NB4 (cell line): Measurements from ENCODE around the gene TNFRSF8.
"Not testable (repeated sequence)": the region's sequence is repeated elsewhere in the genome, so short reads cannot be mapped to it uniquely, and the experiment has no call there.

Experiments used
- DNase-seq: peaks from one replicate; pipeline ENCODE4 v3.0.0; 2010; ENCODE audit warnings: low read depth
- H3K4me3 ChIP-seq: one replicate; pipeline ENCODE4 v1.5.1; 2011; ENCODE audit warnings: mild to moderate bottlenecking, low read depth, low read length, moderate library complexity
- MAX ChIP-seq: IDR thresholded peaks from 2 replicates; pipeline ENCODE4 v1.6.1; 2011; ENCODE audit warnings: low read depth, low read length
- MYC ChIP-seq: IDR thresholded peaks from 2 replicates; pipeline ENCODE4 v1.6.1; 2011; ENCODE audit warnings: low read depth, low read length
- POLR2A ChIP-seq: IDR thresholded peaks from 2 replicates; pipeline ENCODE4 v1.6.1; 2011; ENCODE audit warnings: mild to moderate bottlenecking; ENCODE audit not compliant: insufficient read length; ENCODE audit errors: extremely low read depth
- TF ChIP-seq, protein P1 (sequence below): IDR thresholded peaks from one replicate; pipeline ENCODE4 v1.5.1; 2012; ENCODE audit warnings: low read depth, low read length

TNFRSF8 gene

DNA sequence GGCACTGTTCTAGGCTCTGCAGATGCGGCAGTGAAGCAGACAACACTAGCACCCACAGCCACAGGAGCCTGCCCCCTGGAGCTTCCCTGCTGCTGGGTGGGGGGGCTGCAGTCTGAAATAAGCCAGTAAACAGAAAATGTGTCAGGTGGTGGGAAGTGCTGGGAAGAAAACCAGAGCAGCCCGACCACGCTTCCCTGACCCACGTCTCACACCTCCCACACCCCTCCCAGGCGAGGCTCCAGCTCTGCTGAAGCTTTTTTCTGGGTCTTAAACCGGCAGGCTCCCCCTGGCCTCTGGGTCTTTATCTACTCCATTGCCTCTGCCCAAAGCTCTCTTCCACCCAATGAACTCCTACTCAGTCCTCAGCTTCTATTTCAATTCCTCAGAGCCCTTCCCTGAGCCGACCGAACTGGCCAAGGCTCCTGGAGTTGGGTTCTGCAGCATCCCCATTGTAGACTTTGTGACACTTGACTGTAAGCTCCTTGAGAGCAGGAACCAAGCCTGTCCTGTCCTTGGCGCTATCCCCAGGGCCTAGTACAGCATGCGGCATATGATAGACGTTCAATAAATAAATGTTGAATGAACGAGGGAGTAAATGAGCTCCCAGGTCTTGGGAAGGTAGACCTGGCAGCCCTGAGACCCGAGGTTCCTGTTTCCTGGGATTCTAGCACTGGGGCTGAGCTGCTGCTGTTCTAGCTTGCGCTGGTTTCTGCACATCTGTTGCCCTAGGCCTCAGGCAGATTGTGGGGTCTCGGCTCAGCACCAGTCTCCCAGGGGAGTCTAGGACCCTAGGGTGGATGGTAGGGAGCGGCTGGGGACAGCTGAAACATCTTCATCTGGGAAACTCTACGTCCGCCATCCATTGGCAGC lies 25.4 kb upstream of the TNFRSF8 start:
- no peak for DNase-seq
- TF ChIP-seq, protein P1, sequence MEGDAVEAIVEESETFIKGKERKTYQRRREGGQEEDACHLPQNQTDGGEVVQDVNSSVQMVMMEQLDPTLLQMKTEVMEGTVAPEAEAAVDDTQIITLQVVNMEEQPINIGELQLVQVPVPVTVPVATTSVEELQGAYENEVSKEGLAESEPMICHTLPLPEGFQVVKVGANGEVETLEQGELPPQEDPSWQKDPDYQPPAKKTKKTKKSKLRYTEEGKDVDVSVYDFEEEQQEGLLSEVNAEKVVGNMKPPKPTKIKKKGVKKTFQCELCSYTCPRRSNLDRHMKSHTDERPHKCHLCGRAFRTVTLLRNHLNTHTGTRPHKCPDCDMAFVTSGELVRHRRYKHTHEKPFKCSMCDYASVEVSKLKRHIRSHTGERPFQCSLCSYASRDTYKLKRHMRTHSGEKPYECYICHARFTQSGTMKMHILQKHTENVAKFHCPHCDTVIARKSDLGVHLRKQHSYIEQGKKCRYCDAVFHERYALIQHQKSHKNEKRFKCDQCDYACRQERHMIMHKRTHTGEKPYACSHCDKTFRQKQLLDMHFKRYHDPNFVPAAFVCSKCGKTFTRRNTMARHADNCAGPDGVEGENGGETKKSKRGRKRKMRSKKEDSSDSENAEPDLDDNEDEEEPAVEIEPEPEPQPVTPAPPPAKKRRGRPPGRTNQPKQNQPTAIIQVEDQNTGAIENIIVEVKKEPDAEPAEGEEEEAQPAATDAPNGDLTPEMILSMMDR: no peak
- TF ChIP-seq POLR2A (no peak), MAX (no peak), MYC (no peak)
- no peak overlapping the region for H3K4me3 ChIP-seq

GRCh38 chr1:12038356-12039163 lies 24.5 kb upstream of the TNFRSF8 start:
- no peak overlapping the region for H3K4me3 ChIP-seq
- DNase-seq: no peak
- TF ChIP-seq MAX: no peak
- TF ChIP-seq POLR2A: no peak
- TF ChIP-seq, protein P1: no peak
- no peak for TF ChIP-seq MYC

DNA sequence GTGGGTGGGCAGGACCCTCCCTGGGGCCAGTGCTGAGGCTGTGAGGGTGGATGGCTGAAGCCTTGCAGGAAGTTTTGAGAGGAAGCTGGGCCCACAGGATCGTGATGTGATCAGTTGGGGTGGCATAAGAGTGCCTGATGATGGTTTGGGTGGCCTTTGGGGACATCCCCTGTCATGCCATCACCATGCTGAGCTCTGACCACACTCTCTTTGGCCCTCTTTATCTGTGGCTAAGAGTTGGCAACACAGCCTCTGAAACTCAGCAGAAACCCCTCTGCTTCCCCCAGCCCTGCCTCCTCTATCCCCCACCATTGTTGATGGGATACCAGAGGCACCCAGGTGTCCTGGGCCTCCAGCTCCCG lies 24.0 kb upstream of the TNFRSF8 start:
- no peak for DNase-seq
- TF ChIP-seq MYC: no peak
- TF ChIP-seq MAX: no peak
- TF ChIP-seq POLR2A: no peak
- TF ChIP-seq, protein P1: no peak
- no peak overlapping the region for H3K4me3 ChIP-seq

DNA sequence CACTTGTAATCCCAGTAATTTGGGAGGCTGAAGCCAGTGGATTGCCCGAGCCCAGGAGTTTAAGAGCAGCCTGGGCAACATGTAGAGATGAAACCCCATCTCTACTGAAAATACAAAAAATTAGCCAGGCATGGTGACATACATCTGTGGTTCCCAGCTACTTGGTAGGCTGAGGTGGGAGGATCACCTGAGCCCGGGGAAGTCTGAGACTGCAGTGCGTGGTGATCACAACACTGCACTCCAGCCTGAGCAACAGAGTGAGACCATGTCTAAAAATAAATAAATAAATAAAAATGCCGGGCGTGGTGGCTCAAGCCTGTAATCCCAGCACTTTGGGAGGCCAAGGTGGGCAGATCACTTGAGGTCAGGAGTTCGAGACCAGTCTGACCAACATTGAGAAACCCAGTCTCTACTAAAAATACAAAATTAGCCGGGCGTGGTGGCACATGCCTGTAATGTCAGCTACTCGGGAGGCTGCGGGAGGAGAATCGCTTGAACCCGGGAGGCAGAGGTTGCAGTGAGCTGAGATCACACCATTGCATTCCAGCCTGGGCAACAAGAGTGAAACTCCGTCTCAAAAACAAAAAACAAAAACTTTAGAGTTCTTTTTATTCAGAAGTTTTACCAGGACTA lies 23.2 kb upstream of the TNFRSF8 start:
- not testable (repeated sequence) for DNase-seq, H3K4me3 ChIP-seq

GRCh38 chr1:12040457-12041051 lies 22.5 kb upstream of the TNFRSF8 start:
- TF ChIP-seq POLR2A (no peak), MYC (no peak), MAX (no peak)
- no peak overlapping the region for H3K4me3 ChIP-seq

GRCh38 chr1:12044187-12044877 lies 18.8 kb upstream of the TNFRSF8 start:
- not testable (repeated sequence) for H3K4me3 ChIP-seq

More at GRCh38 chr1:12040457-12041051, 22.5 kb upstream of the TNFRSF8 start:
- no peak for DNase-seq

GRCh38 chr1:12046749-12047119 lies 16.4 kb upstream of the TNFRSF8 start:
- TF ChIP-seq, protein P1: no peak
- TF ChIP-seq MAX (no peak), MYC (no peak), POLR2A (no peak)
- no peak for DNase-seq
- no peak overlapping the region for H3K4me3 ChIP-seq

More at GRCh38 chr1:12044187-12044877, 18.8 kb upstream of the TNFRSF8 start:
- not testable (repeated sequence) for DNase-seq
